ENCODE measurements around the gene SLC37A1. TPM values are rescaled to one million over a fixed set of nuclear protein-coding genes. Genes with fewer than 3 reads are reported as not detected.

SLC37A1 gene
- total RNA-seq, 1 donor, result 1.7 TPM

- no peak overlapping the region for H3K4me3 ChIP-seq (ENCODE audit: low read depth, low read length)
- TF ChIP-seq, protein P1, sequence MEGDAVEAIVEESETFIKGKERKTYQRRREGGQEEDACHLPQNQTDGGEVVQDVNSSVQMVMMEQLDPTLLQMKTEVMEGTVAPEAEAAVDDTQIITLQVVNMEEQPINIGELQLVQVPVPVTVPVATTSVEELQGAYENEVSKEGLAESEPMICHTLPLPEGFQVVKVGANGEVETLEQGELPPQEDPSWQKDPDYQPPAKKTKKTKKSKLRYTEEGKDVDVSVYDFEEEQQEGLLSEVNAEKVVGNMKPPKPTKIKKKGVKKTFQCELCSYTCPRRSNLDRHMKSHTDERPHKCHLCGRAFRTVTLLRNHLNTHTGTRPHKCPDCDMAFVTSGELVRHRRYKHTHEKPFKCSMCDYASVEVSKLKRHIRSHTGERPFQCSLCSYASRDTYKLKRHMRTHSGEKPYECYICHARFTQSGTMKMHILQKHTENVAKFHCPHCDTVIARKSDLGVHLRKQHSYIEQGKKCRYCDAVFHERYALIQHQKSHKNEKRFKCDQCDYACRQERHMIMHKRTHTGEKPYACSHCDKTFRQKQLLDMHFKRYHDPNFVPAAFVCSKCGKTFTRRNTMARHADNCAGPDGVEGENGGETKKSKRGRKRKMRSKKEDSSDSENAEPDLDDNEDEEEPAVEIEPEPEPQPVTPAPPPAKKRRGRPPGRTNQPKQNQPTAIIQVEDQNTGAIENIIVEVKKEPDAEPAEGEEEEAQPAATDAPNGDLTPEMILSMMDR (IDR thresholded peaks at IDR 0.05; ENCODE audit: insufficient read depth, low read depth, low read length), result no peak
- DNase-seq (ENCODE audit: low read depth), result no peak
Measured at GRCh38 chr21:42490720-42491119, 22.9 kb upstream of the SLC37A1 start.

GRCh38 chr21:42491328-42491727 is 22.3 kb upstream of the SLC37A1 start:
- TF ChIP-seq, protein P1 (IDR thresholded peaks at IDR 0.05; ENCODE audit: insufficient read depth, low read depth, low read length), result no peak
- H3K4me3 ChIP-seq (ENCODE audit: low read depth, low read length), result no peak overlapping the region
- no peak for DNase-seq (ENCODE audit: low read depth)

DNA sequence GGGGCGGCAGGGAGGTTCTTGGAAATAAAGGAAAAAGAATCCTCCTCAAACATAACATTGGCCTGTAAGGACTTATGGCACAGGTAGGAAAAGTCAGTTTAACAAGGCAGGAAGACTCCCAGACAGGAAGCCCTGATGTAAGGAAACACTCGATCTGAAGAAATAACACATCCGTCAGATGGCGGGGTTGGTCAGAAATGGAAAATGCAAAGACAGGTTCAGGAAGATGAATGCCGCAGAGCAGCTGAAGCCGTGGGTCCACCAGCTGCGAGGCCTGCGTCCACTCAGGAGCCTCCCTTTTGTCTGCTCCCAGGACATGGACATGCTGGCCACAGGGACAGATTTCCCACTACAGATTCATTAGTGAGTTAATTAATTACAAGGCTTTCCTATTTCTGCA is 21.5 kb upstream of the SLC37A1 start:
- no peak overlapping the region for H3K4me3 ChIP-seq (ENCODE audit: low read depth, low read length)
- TF ChIP-seq, protein P1 (IDR thresholded peaks at IDR 0.05; ENCODE audit: insufficient read depth, low read depth, low read length), result no peak
- DNase-seq (ENCODE audit: low read depth), result no peak

DNA sequence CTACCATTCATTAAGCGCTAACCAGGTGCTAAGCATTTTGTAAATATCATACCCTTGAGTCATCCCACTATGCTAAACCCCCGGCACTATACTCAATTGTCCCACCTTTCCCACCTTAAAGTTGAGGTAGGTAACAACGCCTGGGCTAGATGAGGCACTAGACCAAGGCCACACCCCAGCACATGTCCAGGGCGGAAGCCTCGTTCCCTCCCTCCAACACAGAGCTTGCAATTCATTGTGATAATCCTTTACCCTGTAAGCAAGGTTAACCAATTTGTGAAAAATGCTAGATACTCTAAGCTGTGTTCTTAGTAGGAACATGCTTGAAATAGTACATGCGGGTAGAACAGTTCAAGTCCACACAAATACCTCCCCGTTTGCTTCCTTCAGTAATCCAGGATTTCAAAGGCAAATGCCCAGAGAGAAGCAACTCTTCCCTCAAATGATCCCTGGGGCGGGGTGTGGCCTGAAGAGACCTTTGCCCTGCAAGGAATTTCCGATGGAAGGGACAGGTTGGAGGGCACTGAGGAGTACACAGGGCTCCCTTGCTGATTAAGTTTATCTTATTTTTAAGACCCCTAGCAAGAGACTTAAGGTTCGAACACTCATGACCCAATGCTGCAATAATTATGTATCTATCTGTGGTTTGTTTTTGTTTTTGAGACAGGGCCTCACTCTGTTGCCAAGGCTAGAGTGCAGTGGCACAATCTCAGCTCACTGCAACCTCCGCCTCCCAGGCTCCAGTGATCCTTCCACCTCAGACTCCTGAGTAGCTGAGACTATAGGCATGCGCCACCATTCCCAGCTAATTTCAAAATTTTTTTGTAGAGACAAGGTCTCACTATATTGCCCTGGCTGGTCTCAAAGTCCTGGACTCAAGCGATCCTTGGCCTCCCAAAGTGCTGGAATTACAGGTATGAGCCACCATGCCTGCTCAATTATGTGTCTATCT is 20.3 kb upstream of the SLC37A1 start:
- DNase-seq (ENCODE audit: low read depth), result no peak
- TF ChIP-seq, protein P1 (IDR thresholded peaks at IDR 0.05; ENCODE audit: insufficient read depth, low read depth, low read length), result no peak
- no peak overlapping the region for H3K4me3 ChIP-seq (ENCODE audit: low read depth, low read length)

DNA sequence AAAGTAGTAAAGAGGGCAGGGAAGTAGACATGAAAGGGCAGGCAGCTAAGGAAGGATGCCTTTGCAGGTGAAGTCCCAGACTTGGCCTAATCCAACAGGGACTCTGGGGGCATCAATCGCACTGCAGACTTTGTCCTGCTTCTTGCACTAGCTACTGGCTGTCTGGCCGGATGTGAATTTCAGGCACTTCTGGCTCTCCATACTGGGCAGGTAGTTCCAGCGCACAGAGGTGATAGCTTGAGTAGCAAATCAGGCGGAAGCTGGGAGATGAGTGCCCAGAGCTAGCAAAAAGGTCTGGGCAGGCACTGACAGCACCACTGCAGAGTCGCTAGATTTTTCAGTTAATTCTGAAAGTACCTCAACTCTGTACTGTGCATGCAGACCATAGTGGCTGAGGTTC is 18.6 kb upstream of the SLC37A1 start:
- TF ChIP-seq, protein P1 (IDR thresholded peaks at IDR 0.05; ENCODE audit: insufficient read depth, low read depth, low read length), result no peak
- no peak overlapping the region for H3K4me3 ChIP-seq (ENCODE audit: low read depth, low read length)
- DNase-seq (ENCODE audit: low read depth), result no peak

DNA sequence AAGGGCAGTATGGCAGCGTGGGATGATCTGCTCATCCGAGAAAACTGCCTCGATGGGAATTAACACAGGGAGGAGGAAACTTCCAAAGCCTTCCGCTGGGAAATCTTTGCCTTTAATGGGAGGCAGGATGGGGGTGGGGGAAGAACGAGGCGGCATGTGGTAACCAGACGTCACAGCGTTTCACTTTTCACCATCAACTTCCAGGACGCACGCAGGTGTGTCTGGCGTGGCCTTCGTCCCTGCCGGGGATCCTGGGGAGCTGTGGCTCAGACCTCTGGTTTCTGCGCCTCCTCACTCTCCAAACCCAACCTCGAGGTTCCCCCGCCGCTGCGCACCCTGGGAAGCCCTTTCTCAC is 17.9 kb upstream of the SLC37A1 start:
- peak overlapping the region; percentile 71 for H3K4me3 ChIP-seq (ENCODE audit: low read depth, low read length)
- TF ChIP-seq, protein P1 (IDR thresholded peaks at IDR 0.05; ENCODE audit: insufficient read depth, low read depth, low read length), result no peak
- DNase-seq (ENCODE audit: low read depth), result peak; percentile 23
